Parathyroid adenoma (tissue), 2 donors: Measurements from ENCODE around the gene ADCY5.

ENCODE experiments used
- H2AFZ ChIP-seq: fragments of 300-600 bp; sonication (generic); one replicate; pipeline ENCODE4 v1.7.0; 2017; ENCODE audit warnings: antibody characterized with exemption, mild to moderate bottlenecking
- H3K27ac ChIP-seq: fragments of 300-600 bp; sonication (generic); one replicate; pipeline ENCODE4 v1.7.0; 2017
- H3K27me3 ChIP-seq: fragments of 300-600 bp; sonication (generic); one replicate; pipeline ENCODE4 v1.7.0; 2017; ENCODE audit warnings: low read length; ENCODE audit not compliant: control insufficient read depth, insufficient read depth
- H3K36me3 ChIP-seq: fragments of 300-600 bp; sonication (generic); one replicate; pipeline ENCODE4 v1.7.0; 2017; ENCODE audit warnings: low read length; ENCODE audit not compliant: control insufficient read depth, insufficient read depth
- H3K4me1 ChIP-seq: fragments of 300-600 bp; sonication (generic); one replicate; pipeline ENCODE4 v1.7.0; 2017; ENCODE audit warnings: control low read depth
- H3K4me2 ChIP-seq: fragments of 300-600 bp; sonication (generic); one replicate; pipeline ENCODE4 v1.7.0; 2017; ENCODE audit warnings: low read length
- H3K4me3 ChIP-seq: fragments of 300-600 bp; sonication (generic); one replicate; pipeline ENCODE4 v1.7.0; 2017; ENCODE audit warnings: low read depth, low read length
- H3K79me2 ChIP-seq: fragments of 300-600 bp; sonication (generic); one replicate; pipeline ENCODE4 v1.7.0; 2017; ENCODE audit warnings: control low read depth
- H3K9ac ChIP-seq: fragments of 300-600 bp; sonication (generic); one replicate; pipeline ENCODE4 v1.7.0; 2017; ENCODE audit warnings: mild to moderate bottlenecking
- H3K9me3 ChIP-seq: fragments of 300-600 bp; sonication (generic); one replicate; pipeline ENCODE4 v1.7.0; 2017; ENCODE audit warnings: low read length; ENCODE audit not compliant: control insufficient read depth
- TF ChIP-seq, protein P1 (sequence below): fragments of 300-600 bp; sonication (generic); IDR thresholded peaks from one replicate; pipeline ENCODE4 v1.7.0; 2017; ENCODE audit warnings: antibody characterized with exemption, mild to moderate bottlenecking
- donor health status: primary hyperparathyroidism.

The ADCY5 gene

GRCh38 chr3:123305192-123305591, 143.7 kb downstream of the ADCY5 start:
- Histone ChIP-seq H3K4me1 (no peaks in the 10 kb centered on the region), H3K9me3 (no peaks in the 10 kb centered on the region), H3K79me2 (no peaks in the 10 kb centered on the region), H3K27ac (no peak overlapping the region), H3K27me3 (no peaks in the 10 kb centered on the region), H2AFZ (no peak overlapping the region), H3K36me3 (no peaks in the 10 kb centered on the region), H3K4me3 (no peak overlapping the region), H3K9ac (no peak overlapping the region), H3K4me2 (no peak overlapping the region)
- TF ChIP-seq, protein P1, sequence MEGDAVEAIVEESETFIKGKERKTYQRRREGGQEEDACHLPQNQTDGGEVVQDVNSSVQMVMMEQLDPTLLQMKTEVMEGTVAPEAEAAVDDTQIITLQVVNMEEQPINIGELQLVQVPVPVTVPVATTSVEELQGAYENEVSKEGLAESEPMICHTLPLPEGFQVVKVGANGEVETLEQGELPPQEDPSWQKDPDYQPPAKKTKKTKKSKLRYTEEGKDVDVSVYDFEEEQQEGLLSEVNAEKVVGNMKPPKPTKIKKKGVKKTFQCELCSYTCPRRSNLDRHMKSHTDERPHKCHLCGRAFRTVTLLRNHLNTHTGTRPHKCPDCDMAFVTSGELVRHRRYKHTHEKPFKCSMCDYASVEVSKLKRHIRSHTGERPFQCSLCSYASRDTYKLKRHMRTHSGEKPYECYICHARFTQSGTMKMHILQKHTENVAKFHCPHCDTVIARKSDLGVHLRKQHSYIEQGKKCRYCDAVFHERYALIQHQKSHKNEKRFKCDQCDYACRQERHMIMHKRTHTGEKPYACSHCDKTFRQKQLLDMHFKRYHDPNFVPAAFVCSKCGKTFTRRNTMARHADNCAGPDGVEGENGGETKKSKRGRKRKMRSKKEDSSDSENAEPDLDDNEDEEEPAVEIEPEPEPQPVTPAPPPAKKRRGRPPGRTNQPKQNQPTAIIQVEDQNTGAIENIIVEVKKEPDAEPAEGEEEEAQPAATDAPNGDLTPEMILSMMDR = no peak

- TF ChIP-seq, protein P1 = no peak
- Histone ChIP-seq H3K79me2 (no peaks in the 10 kb centered on the region), H3K4me2 (no peak overlapping the region), H3K4me1 (no peaks in the 10 kb centered on the region), H3K27ac (no peak overlapping the region), H3K27me3 (no peaks in the 10 kb centered on the region), H3K9ac (no peak overlapping the region), H3K9me3 (no peaks in the 10 kb centered on the region), H3K4me3 (no peak overlapping the region), H3K36me3 (no peaks in the 10 kb centered on the region), H2AFZ (no peak overlapping the region)
These were observed 144.8 kb downstream of the ADCY5 start for GRCh38 chr3:123303976-123304560.

DNA sequence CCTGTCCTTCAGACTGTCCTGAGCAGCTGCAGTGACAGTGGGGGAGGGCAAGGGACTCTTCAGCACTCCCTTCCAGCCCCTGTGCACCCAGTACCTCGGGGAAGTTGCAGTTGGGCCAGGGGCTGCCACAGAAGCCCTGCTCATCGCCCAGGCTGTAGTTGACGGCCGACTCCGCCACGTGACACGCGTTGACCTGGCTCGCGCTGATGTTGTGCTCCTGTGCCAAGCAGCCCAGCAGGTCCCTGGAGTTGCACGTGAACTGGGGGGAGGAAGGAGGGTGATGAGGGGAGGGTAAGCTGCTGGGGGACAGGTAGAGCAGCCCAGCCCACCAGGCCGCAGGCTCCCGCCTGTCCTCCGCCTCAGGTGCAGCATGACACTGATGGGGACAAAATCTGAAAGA, 145.9 kb downstream of the ADCY5 start:
- Histone ChIP-seq H3K4me3 (no peak overlapping the region), H3K36me3 (no peaks in the 10 kb centered on the region), H3K79me2 (no peaks in the 10 kb centered on the region), H3K4me2 (no peak overlapping the region), H3K27me3 (no peaks in the 10 kb centered on the region), H3K9ac (no peak overlapping the region), H3K9me3 (no peaks in the 10 kb centered on the region), H2AFZ (no peak overlapping the region), H3K27ac (no peak overlapping the region), H3K4me1 (no peaks in the 10 kb centered on the region)
- TF ChIP-seq, protein P1 = no peak

GRCh38 chr3:123301331-123302184, 147.3 kb downstream of the ADCY5 start:
- Histone ChIP-seq H3K36me3 (no peaks in the 10 kb centered on the region), H3K27ac (no peak overlapping the region), H2AFZ (no peak overlapping the region), H3K27me3 (no peaks in the 10 kb centered on the region), H3K9ac (no peak overlapping the region), H3K4me3 (no peak overlapping the region), H3K79me2 (no peaks in the 10 kb centered on the region), H3K9me3 (no peaks in the 10 kb centered on the region), H3K4me2 (no peak overlapping the region), H3K4me1 (no peaks in the 10 kb centered on the region)
- TF ChIP-seq, protein P1 = no peak
